Activated naive CD4-positive, alpha-beta T cell treated with anti-CD3 and anti-CD28 coated beads, Interleukin-2, amount 10 ng/mL, durations not matched to agents 5 hours and 36 hours (primary cell): ENCODE measurements around the gene KLF17. TPM values are rescaled to one million over a fixed set of nuclear protein-coding genes. Genes with fewer than 3 reads are reported as not detected.

Experiments
- total RNA-seq, 2 experiments: library from RNA; stranded (reverse); gene quantifications; one replicate each; pipeline ENCODE4 v1.2.3, GENCODE V29; 2021

KLF17 gene, protein sequence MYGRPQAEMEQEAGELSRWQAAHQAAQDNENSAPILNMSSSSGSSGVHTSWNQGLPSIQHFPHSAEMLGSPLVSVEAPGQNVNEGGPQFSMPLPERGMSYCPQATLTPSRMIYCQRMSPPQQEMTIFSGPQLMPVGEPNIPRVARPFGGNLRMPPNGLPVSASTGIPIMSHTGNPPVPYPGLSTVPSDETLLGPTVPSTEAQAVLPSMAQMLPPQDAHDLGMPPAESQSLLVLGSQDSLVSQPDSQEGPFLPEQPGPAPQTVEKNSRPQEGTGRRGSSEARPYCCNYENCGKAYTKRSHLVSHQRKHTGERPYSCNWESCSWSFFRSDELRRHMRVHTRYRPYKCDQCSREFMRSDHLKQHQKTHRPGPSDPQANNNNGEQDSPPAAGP
- not detected for total RNA-seq

DNA sequence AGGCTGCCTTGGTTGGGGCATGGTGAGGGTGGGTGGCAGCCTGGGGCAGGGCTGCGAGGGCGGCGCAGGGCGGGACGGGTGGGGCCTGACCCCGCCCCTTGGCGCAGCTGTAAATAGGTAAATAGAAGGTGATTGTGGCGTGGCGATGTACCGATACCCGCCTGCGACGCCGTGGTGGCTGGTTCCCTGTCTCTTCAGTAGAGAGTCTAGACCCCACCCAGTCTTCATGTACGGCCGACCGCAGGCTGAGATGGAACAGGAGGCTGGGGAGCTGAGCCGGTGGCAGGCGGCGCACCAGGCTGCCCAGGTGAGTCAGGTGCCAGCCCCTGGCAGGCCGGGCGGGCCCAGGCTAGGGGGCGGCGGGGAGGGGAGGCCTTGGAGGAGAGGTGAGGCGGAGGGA is at the start of gene KLF17:
KLF17 (plus strand) TSS at position 140 of the 400 bp plus-strand sequence; CDS start at position 227, 87 bp downstream.

DNA sequence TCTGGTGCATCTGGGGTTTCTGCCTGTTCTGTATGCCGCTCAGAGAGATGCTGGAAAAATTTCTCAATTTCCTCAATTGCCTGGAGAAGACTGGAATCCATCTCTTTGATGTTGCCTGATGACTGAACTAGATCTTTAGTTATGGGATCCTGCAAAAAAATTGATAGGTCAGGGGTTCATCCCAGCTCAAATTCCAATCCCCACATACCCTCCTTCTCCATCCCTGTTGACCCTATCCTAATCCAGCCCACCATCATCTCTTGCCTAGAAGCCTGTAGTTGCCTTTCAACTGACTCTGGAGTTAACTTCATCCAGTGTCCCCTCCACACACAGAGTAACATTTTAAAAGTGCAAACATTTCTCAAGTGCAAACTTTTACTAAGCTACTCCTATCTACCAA is 22.9 kb downstream of the KLF17 start, which contains the start of gene KLF18:
KLF18 (minus strand) TSS at position 101 of the 400 bp plus-strand sequence; CDS start at position 101, 0 bp downstream.

Other genes starting within 250 kb of the KLF17 start
- under 1 TPM; 0.14 to 0.53 TPM for gene ARTN, start 185.0 kb upstream of the KLF17 start, total RNA-seq
- gene IPO13, start 171.9 kb upstream of the KLF17 start, total RNA-seq: 10 to 100 TPM; 23.9 to 27.0 TPM
- gene DPH2, start 148.8 kb upstream of the KLF17 start, total RNA-seq: 10 to 100 TPM; 26.0 to 27.0 TPM
- gene ATP6V0B, start 143.9 kb upstream of the KLF17 start, total RNA-seq: 10 to 100 TPM; 94.1 to 97.3 TPM
- gene B4GALT2, start 139.6 kb upstream of the KLF17 start, total RNA-seq: 10 to 100 TPM in 1 of 2 experiments, 1 to 10 TPM in 1; 9.7 to 10.3 TPM
- under 1 TPM; 0.50 to 0.65 TPM for gene CCDC24, start 127.2 kb upstream of the KLF17 start, total RNA-seq
- 1 to 10 TPM; 4.6 to 5.1 TPM for gene SLC6A9, start 87.4 kb upstream of the KLF17 start, total RNA-seq
- gene KLF18, start 22.8 kb downstream of the KLF17 start, total RNA-seq: not detected
- 10 to 100 TPM; 41.0 to 47.3 TPM for gene DMAP1, start 94.7 kb downstream of the KLF17 start, total RNA-seq
- 10 to 100 TPM; 23.2 to 24.4 TPM for gene ERI3, start 236.4 kb downstream of the KLF17 start, total RNA-seq